Stimulated activated CD8-positive, alpha-beta memory T cell treated with anti-CD3 and anti-CD28 coated beads, Interleukin-12 subunit alpha, Interleukin-12 subunit beta, amount 100 ng/mL, for 24 hours (primary cell): Measurements from ENCODE around the gene RELN.
"Not testable (repeated sequence)": the region's sequence is repeated elsewhere in the genome, so short reads cannot be mapped to it uniquely, and the experiment has no call there.

Experiments
- DNase-seq: peaks from one replicate; pipeline ENCODE4 v3.0.0-alpha.2; 2020; ENCODE audit errors: extremely low read depth

Gene RELN

DNA sequence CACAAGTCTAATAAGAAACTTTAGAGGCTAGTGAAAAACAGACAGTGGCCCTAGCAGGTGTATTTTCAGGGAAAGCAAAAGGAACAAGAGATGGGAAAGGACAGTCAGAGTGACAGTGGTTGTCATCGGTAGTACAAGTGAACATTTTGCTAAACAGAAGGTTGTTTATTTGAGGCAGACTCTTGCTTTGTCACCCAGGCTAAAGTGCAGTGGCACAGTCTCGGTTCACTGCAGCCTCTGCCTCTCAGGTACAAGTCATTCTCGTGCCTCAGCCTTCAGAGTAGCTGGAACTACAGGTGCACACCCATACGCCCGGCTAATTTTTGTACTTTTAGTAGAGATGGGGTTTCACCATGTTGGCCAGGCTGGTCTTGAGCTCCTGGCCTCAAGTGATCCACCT lies 195.8 kb downstream of the RELN start:
- no peak for DNase-seq

DNA sequence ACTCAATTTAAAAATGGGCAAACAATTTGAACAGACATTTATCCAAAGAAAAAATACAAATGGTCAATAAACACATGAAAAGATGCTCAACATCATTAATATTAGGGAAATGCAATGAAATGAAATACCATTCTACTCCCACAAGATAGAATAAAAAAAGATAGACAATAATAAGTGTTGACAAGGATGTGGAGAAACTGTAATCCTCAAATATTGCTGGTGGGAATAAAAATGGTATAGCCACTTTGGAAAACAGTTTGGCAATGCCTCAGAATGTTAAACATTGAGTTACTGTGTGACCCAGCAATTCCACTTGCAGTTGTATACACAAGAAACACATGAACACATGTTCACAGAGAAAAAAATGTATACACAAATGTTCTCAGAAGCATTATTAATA lies 197.6 kb downstream of the RELN start:
- no peak for DNase-seq

DNA sequence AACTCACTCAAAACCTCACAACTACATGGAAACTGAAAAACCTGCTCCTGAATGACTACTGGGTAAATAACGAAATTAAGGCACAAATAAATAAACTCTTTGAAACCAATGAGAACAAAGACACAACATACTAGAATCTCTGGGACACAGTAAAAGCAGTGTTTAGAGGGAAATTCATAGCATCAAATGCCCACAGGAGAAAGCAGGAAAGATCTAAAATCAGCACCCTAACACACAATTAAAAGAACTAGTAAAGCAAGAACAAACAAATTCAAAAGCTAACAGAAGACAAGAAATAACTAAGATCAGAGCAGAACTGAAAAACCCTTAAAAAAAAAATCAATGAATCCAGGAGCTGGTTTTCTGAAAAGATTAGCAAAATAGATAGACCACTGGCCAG lies 202.4 kb downstream of the RELN start:
- DNase-seq: not testable (repeated sequence)

DNA sequence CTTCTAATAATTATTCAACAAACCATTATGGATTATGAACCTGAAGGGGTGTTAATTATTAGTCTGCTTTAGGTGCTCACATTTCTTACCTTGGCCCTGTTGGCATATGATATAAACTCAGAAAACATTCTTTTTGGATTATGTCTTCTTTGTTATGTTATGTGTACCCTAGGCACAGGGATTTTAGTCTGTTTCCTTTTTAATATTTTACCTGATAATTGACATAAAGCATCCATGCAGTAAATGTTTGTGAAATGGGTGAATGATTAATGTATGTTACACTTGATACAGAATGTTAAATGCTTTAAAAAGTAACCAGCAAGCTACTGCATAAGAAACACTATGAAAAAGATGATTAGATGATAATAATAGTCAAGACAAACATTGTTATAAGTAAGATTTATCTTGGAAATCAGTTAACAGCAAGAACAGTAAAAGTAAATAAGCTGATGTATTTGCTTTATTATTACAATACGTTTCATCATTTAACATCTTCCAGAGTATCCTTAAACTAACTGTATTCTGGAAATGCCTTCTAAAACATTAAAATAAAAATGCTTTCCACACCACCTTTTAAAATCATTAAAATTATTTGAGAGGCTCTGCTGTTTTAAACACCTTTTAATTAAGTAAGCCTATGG lies 204.7 kb downstream of the RELN start:
- DNase-seq: no peak

DNA sequence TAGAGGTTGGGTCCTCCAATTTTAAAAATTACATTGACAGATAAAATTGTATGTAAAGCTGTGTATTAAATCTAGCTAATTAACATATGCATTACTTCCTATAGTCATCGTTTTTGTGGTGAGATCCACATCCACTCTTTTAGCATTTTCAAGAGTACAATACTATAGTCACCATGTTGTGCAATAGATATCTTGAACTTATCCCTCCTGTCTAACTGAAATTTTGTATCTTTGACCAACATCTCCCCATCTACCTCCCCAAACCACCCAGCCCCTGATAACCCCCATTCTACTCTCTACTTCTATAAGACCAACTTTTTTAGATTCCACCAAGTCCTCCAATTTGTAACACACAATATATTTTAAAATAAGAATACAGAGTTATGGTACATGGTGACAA lies 208.0 kb downstream of the RELN start:
- DNase-seq: no peak

DNA sequence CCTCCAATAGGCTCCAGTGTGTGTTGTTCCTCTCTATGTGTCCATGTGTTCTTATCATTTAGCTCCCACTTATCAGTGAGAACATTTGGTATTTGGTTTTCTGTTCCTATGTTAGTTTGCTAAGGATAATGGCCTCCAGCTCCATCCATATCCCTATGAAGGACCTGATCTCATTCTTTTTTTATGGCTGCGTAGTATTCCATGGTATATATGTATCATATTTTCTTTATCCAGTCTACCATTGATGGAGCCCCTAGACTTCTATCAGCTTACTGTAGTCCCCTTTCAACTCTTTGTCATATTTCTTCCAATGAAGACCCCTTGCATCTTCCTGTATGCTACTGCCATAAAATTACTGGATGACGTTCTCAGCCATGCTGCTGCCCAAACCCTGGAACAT lies 208.9 kb downstream of the RELN start:
- DNase-seq: not testable (repeated sequence)

DNA sequence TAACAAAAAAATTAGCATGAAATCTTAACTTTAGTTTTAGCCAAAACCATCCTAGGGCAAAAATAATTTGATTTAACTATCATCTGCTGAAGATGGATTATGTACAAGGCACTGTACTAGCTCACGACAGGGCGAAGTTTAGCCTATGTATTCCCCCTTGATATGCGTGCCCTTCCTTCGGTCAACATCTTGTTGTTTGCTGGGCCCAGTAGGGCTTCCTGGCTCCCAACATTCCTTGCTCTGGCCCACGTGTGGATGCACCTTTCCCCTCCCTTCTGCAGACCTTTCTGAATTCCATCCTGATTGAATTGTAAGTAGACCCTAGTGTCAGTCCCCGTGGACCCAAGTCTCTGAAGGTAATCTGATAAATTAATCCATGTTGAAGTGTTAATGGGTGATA lies 212.0 kb downstream of the RELN start:
- DNase-seq: no peak

DNA sequence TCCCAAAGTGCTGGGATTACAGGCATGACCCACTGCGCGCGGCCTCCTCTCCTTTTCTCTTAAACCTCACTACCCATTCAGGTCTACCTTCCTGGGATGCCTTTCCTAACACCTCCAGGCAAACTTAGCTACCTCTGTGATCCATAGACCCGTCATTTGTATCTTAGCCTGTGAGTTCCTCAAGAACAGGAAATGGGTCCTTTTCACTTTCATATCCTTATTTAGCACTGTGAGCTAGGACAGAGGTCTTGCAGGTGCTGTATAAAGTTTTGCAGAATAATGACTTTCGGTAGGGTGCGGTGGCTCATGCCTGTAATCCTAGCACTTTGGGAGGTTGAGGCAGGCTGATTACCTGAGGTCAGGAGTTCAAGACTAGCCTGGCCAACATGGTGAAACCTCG lies 215.7 kb downstream of the RELN start:
- DNase-seq: no peak

DNA sequence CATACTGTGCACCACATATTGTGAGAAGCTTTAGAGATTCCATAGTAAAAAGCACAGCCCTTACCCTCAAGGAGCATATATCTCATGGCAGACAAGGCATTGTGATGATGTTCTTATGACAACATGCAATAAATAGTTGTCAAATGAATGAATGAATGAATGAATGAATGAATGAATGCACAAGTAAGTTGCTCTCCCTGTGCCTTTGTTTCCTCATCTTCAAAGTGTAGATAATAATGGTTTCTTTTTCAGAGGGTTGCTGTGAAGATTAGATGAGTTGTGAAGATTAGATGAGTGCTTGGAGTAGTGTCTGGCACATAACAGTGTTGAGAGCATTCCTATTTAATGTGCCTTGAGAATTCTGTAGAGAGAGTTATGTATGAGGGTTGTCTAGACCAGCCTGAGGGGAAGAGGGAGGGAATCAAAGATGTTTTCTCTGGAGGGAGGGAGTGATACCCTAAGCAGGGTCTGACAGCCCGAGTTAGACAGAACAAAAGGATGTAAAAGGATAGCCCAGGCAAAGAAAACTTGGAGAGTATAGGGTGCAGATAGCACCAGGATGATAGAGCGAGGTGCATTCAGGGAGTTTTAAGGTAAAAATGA lies 217.2 kb downstream of the RELN start:
- no peak for DNase-seq

DNA sequence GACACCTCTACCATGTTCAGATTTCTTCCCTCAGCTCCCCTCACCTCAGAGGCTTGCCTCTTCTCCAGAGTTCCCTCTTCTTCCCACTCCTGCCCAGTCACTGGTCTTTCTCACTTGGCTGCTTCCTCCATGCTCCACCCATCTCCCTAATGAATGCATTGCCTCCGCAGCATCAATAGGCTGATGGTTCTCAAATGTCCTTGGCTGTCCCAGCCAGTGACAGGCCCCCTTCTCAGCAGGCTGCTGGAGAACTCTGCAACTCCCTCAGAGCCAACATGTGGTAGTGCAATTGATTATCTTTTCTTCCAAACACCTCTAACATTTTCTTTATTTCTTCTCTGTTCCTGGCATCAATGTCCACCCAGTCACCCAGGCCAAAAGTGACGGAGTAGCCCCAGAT lies 218.2 kb downstream of the RELN start:
- no peak for DNase-seq

DNA sequence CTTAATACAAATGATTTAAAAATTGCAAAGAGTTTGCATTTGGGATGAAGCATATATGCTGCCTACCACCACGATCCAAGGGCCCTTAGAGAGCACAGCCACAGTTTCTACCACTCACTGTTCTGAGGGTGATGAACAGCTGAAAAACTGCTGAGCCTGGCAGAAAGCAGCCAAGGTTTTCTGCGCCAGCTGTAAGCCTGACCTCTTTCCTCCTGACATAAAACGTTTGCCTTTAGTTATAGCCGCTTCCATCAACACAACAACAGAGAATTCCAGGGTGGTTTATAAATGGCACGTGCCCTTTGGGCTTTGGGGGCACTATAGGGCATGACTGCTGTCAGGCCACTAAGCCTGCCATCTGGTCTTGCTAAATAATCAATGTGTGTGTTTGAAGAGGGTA lies 222.8 kb downstream of the RELN start:
- DNase-seq: no peak

DNA sequence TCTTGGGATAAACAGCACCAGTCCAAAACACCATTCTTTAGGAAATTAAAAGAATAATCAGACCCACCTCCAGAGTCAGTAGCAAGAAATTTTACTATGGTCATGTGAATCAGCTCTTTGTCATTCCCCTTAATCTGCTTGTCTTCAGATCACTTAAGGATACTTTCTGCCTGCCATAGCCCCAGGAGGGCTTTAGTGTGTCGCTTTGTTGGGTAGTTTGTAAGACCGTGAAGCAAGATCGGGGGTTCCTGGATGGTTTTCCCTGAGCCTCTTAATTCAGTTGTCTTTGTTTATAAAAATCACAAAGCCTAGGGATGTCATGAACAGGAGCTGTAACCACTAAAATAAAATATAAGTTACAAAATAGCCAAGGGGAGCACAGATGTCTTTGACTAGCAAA lies 223.6 kb downstream of the RELN start:
- no peak for DNase-seq

DNA sequence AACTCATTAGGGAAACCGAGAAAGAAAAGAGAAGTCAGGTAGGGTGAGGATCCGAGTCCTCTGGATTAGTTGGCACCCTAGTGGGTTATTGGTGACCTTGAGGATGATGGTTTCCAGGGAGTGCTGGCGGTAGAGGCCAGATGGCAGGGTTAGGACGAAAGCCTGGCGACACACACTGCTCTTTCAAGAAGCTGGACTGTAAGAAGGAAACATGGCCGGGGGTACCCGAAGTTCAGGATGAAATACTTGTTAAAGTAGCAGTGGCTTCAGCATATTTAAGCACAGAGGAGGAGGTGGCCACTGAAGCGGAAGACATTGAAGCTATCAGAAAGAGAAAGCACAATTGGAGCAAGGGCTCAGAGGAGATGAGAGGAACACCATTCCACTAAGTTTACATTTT lies 224.6 kb downstream of the RELN start:
- DNase-seq: no peak

DNA sequence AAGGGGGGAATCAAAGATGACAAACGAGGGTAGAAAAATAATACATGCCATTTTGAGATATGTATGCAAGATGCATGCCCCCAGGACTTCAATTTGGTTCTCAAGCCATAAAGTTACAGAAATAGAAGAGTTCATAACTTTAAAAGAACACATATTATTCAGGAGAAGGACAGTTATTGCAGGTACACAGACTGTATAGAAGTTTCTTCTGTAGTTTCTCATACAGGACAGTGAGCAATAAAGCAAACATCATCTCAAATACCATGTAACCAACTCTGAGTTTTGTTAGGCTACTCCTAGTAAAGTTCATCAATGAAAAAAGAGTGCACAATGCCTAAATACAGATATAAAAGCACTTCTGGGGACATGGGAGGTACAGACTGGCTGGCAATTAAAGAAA lies 226.6 kb downstream of the RELN start:
- DNase-seq: no peak

DNA sequence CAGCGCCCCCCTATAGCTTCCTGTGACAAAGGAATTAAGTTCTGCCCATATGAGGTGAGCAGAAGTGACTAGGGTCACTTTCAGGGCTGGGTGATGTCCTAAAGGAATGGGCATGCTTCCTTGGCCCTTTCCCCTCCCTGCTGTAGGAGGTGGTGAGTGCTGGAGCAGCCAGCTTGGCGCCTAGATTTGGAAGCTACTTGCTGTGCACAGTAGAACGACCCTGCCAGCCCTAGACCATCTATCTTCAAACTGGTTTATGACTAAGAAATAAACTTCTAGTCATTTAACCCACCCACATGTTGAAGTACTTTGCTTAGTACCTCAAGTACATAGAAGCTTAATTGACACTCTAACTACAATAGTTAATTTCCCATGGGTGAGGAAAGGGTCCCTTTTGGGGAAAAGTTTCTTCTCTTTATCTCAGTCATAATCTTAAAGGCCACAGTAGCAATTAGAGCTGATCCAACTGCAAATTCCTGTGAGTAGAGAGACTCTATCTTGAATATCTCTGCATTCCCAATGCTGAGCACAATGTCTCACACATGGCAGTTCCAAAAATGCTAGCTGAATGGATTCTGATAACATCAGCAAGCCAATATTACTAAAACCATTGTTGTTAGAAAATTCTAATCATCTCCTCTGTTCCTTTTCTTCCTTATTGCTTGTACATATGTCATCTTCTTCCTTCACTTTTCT lies 227.2 kb downstream of the RELN start:
- no peak for DNase-seq

DNA sequence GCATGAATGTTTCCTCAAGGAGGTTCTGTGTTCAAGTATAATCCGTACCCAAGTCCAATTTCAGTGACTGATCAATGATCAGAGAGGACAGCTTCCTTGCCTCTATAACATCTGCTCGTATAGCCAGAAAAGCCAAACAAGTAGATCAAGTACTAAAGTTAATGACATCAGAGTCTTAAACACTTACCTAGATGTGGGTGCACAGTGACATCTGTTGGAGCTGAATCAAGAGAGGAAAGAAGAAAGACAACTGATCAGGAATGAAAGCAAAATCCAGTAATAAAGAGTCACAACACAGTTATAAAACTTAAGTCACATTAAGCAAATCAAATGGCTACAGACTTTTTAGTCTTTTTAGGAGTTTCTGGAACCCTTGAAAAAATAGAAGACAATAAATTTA lies 236.5 kb downstream of the RELN start:
- DNase-seq: no peak

DNA sequence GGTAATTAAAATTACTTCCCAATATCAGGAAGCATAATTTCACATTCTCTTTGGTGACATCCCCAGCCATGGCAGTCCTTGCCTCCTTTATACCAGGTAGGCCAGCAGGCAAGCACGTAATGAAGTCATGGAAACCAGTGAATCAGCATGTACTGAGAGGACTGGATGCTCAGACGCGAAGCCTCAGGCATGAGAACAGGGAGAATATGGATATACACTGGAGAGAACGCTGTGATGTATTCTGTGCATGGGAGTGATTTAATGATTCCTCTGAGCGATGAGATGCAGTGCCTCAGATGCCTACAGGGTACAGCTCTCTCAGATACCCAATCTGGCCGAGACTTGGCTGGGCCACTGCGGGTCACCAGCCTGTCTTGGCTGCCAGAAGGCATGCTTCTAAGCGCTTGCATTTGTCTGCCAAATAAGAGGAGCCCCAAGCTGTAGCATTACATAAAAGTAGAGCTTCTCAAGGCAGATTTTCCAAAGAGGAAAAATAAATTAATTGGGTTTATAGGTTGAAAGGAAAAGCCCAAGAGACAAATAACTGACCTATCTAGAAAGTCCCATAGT lies 238.1 kb downstream of the RELN start:
- DNase-seq: no peak

DNA sequence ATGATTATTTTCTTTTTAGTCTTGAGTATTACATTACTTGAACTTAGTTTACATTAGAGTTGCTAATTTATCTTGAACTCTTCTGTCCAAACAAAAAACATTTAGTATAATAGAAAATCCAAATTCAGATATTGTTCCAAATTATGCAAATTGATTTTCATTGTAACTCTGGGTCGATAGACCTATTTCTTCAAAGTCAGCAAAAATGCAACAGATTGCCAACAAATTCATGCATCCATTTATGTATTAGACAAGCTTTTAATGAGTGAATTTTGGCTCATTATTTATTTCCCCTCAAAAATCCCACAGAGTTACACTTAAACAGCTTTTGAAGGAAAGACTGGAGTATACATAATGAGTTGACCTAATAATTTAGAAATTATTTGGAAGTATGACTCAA lies 240.8 kb downstream of the RELN start:
- no peak for DNase-seq

DNA sequence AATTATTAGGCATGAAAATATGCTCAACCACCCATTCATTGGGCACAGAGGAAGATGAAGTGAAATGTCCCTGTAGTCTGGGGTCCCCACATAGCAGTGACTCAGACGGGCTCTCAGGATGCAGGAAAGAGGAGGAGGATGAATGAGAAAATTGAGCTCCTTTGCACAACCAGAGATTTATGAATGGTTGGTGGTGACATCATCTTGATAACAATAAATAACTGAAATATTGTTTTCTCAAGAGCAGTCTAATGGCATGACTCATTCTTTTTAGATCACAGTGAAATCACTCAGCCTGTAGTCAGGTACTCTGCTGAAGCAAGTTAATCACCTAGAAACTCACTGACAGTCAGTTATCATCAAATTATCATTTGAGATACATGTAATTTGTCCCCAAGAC lies 254.1 kb downstream of the RELN start:
- no peak for DNase-seq

DNA sequence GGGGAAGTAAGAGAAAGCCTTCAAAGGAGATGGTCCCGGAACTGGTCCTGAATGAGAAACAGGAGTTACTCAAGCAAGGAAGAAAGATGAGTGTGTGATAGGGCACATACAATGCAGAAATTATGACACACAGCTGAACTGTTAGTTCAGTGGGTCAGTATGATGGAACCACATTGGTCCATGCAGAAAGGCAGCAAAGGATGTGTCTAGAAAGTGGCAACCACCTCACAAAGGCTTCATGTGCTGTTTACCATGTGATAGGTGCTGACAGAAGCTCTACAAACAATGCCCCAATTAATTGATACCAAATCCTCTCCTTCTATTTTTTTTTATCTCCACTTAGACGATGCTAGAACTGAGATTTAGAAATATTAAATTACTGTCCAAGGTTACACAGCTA lies 258.3 kb downstream of the RELN start:
- no peak for DNase-seq

DNA sequence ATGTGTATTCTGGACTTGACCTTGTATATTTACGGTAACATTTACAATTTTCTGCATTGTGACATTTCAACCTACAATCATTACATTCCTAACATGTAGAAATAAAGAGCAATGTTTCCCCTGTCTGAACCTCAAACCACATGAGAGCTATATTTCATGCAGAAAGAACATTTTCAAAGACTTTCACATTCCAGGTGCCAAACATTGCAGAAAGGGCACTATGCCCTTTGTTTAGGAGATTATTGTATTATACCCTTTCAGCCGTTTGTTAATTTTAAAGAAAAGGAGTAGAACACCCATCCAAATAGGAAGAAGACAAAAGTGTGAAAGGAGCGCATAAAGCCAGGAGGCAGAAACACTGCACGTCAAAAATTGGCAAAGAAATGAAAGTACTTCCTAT lies 260.4 kb downstream of the RELN start:
- no peak for DNase-seq

DNA sequence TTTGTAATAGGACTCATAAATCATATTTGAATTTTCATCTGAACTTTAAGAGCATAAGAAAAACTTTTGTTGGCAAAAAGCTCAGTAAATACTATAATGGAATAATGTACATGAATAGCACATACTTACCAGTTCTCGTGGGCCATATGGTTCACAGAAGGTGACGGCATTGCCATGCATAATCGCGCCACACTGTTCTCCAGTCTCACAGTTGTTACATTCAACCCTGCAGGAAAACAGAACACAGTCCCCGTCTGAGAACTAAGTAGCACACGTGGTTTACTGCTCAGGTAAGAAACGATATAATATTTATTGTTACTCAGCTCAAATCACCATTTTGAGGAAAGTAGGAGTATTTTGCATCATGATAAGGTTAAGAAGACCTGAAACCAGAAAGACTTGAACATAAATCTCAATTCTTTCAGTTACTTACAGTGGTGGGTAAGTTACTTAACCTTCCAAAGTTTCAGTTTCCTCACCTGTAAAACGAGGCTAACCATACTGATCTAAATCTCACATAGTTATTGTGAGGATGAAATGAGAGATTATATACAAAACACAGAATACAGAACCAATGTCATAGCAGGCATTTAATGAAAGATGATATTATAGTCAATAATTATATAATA lies 261.4 kb downstream of the RELN start:
- DNase-seq: no peak

DNA sequence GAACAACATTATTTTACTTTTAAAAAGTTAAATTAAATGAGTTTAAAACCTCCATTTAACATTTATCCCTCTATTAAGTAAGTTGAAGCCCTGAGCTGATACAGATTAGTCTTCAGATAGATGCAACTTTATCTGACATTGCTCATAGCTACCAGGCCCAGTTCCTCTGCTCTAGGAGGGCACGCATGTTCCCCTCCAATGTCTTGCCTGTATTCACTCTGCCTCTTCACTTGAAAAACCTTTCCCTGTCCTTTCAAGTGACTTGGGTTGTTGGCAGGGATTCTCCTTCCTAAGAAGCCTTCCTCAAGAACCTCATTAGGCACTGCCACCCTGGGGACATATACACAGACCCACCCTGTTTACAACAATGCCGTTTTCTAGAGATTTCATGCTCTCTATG lies 270.4 kb downstream of the RELN start:
- DNase-seq: no peak
